ENCODE results near the gene CLEC10A.
"Not testable (repeated sequence)": the region's sequence is repeated elsewhere in the genome, so short reads cannot be mapped to it uniquely, and the experiment has no call there.

The CLEC10A gene

DNA sequence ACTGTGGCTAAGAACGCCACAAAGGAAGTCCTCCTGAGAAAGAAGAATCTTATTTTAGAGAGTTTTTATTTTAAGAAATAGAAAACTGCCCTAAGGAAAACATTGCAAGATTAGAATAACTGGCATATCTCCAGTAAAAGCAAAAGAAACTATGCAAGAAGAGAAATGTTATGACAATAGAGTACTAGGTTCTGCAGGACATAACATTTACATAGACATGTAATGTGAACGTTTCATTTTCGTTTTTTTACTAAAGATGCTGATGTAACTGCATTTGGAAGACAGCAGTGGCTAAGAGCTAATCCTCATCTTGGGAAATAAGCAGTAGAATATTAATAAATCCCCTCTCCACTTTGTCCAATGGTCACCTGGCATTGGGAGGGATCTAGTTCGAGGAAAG lies 42.3 kb upstream of the CLEC10A start:
- H3K4me3 ChIP-seq (replicated peaks in 1 of 2; ENCODE audit: low read depth in 2 of 2, low read length in 2 of 2) = no peak overlapping the region
- TF ChIP-seq, protein P1, sequence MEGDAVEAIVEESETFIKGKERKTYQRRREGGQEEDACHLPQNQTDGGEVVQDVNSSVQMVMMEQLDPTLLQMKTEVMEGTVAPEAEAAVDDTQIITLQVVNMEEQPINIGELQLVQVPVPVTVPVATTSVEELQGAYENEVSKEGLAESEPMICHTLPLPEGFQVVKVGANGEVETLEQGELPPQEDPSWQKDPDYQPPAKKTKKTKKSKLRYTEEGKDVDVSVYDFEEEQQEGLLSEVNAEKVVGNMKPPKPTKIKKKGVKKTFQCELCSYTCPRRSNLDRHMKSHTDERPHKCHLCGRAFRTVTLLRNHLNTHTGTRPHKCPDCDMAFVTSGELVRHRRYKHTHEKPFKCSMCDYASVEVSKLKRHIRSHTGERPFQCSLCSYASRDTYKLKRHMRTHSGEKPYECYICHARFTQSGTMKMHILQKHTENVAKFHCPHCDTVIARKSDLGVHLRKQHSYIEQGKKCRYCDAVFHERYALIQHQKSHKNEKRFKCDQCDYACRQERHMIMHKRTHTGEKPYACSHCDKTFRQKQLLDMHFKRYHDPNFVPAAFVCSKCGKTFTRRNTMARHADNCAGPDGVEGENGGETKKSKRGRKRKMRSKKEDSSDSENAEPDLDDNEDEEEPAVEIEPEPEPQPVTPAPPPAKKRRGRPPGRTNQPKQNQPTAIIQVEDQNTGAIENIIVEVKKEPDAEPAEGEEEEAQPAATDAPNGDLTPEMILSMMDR (IDR thresholded peaks at IDR 0.05; ENCODE audit: low read depth, low read length) = no peak
- DNase-seq (ENCODE audit: low read depth in 2 of 2) = peak; percentile 48 to 59

DNA sequence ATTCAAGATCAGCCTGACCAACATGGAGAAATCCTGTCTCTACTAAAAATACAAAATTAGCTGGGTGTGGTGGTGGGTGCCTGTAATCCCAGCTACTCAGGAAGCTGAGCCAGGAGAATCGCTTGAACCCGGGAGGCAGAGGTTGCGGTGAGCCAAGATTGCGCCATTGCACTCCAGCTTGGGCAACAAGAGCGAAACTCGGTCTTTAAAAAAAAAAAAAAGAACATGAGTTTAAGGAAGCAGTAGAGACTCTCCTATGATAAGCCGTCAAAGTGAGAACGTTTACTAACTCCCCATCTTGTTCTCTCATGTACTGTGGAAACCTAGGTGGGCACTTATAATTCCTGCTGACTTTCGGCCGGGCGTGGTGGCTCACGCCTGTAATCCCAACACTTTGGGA lies 40.6 kb upstream of the CLEC10A start:
- not testable (repeated sequence) for H3K4me3 ChIP-seq (replicated peaks in 1 of 2; ENCODE audit: low read depth in 2 of 2, low read length in 2 of 2); DNase-seq (ENCODE audit: low read depth in 2 of 2)

DNA sequence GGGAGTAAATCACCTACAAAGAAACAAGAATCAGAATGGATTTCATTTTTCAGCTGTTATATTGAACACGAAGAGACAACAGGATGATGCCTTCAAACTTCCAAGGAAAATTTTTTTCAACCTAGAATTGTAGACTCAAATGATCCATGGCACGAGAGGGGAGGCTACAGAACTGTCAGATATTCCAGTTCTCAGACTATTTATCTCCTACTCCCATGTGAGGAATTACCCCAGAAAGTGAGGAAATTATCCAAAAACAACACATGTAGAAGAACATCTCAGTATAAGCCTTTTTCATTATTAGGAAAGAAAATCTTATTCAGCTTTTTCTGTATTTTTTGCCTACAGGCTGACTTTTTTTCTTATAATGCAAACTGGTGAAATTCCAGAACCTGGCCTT lies 40.1 kb upstream of the CLEC10A start:
- TF ChIP-seq, protein P1 (IDR thresholded peaks at IDR 0.05; ENCODE audit: low read depth, low read length) = no peak
- H3K4me3 ChIP-seq (replicated peaks in 1 of 2; ENCODE audit: low read depth in 2 of 2, low read length in 2 of 2) = no peak overlapping the region
- no peak for DNase-seq (ENCODE audit: low read depth in 2 of 2)

DNA sequence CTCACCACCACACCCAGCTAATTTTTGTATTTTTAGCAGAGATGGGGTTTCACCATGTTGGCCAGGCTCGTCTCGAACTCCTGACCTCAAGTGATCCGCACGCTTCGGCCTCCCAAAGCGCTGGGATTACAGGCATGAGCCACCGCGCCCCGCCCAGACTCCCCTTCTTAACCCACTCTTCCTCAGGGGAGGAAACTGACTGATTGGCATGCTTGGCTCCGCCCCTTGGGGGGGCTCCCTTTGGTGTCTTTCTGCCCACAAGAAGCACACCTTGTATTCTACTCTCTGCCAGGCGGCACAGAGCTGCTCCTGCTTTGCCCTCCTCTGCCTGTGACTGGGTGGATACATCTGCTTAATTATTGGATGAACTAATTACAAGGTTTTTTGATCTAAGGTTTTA lies 39.3 kb upstream of the CLEC10A start:
- TF ChIP-seq, protein P1 (IDR thresholded peaks at IDR 0.05; ENCODE audit: low read depth, low read length) = no peak
- DNase-seq (ENCODE audit: low read depth in 2 of 2) = no peak
- no peak overlapping the region for H3K4me3 ChIP-seq (replicated peaks in 1 of 2; ENCODE audit: low read depth in 2 of 2, low read length in 2 of 2)

DNA sequence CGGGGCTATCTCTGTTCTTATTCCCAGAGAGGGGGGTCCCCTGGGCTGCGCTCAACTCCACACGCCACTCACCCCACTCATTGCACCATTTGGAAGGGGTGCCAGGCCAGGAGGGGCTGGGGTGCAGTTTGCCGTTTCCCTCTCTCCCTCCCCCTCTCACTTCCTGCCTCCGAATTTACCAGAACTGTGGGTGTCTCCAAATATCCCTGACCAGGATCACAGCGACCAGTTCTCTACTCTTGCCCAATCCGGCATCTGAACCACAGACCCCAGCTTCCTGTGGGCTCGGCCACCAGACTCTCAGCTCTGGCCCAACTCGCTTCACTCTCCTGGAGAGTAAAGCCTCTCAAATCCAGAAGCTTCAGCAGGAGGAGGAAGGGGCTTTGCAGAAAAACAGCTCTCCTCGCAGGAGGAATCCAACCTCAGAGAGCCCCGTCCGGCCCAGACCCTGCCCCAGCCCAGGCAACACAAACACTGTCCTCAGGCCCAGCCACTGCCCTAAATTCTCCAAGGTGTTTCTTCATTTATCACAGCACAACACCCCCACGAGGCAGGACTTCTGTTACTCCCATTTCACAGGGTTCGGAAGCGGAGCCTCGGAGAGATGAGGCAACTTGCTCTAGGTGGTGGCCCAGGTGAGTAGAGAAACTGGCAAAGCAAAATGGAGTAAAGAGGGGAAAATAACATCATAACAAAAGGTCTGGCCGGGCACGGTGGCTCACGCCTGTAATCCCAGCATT lies 35.0 kb upstream of the CLEC10A start:
- H3K4me3 ChIP-seq (replicated peaks in 1 of 2; ENCODE audit: low read depth in 2 of 2, low read length in 2 of 2) = no peak overlapping the region
- TF ChIP-seq, protein P1 (IDR thresholded peaks at IDR 0.05; ENCODE audit: low read depth, low read length) = no peak
- DNase-seq (ENCODE audit: low read depth in 2 of 2) = no peak

DNA sequence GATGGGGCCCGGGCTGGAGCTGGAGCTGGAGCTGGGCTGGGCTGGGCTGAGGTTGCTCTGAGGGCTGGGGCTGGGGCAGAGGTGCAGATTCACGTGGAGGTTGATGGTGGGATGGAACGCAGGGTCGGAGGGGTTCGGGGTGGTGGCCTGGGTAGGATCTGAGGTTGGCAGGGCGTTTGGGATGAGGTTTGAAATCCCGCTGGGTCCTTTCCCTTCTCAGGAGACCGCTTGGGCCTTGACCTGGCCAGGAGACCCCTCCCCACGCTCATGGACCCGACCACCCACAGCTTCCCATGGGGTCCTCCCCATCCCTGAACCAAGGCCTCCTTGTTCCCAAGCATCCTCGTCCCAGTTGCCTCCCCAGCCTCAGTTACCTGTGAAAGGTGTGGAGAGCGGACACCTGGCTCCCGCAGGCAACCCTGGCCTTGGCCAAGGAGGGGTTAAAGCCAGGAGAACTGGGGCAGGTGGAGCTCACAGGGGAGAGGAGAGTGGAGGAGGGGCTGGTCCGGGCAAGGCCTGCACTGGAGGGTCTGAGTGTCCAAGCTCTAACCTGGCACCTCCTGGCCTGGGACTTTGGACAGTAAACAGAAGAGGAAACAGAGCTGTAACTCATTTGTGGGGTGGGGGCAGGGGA lies 34.3 kb upstream of the CLEC10A start, which contains the start of gene ASGR2:
Gene ASGR2 (minus strand): TSS at position 582 of the 634 bp plus-strand sequence. CDS start 582 bp downstream, outside the sequence.
- no peak within 1 kb of the TSS for H3K4me3 ChIP-seq (replicated peaks in 1 of 2; ENCODE audit: low read depth in 2 of 2, low read length in 2 of 2)
- TF ChIP-seq, protein P1 (IDR thresholded peaks at IDR 0.05; ENCODE audit: low read depth, low read length) = no peak
- no peak for DNase-seq (ENCODE audit: low read depth in 2 of 2)

DNA sequence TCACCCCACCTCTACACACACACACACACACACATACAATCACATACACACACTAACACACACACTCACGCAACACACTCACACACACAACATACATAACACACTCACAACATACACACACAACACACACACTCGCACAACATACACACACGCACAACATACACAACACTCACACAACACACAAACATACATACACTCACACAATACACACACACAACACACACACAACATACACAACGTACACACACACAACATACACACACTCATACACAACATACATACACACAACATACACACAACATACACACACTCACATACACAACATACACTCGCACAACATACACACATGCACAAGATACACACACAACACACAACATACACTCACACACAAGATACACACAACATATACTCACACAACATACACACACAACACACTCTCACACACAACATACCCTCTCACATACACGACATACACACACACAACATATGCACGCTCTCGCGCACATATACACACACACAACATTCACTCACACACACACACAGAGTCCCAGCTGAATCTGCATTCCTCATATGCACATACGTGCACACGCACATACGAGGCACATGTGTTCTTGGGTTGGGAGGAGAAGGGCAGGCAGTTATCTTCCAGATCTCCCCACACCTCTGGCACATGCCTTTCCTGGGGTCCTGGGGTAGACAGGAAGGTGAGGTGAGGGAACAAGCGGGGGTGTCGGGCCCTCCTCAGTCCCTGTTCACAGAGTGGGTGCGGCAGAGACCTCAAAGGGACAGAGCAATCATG lies 33.4 kb upstream of the CLEC10A start:
- DNase-seq (ENCODE audit: low read depth in 2 of 2) = no peak
- TF ChIP-seq, protein P1 (IDR thresholded peaks at IDR 0.05; ENCODE audit: low read depth, low read length) = no peak
- H3K4me3 ChIP-seq (replicated peaks in 1 of 2; ENCODE audit: low read depth in 2 of 2, low read length in 2 of 2) = no peak overlapping the region

Data from cardiac fibroblast (primary cell).